ENCODE results near the gene PARD6A. TPM values are rescaled to one million over a fixed set of nuclear protein-coding genes. Genes with fewer than 3 reads are reported as not detected.
A peak's percentile ranks its signal among the peaks of the same experiment; 100 is the strongest.

The PARD6A gene
- total RNA-seq, 2 experiments from 2014 or later = 4.5 to 4.7 TPM

GRCh38 chr16:67648764-67649407, 11.9 kb upstream of the PARD6A start:
- ATAC-seq (ENCODE audit: poor library complexity) (no peak), DNase-seq (peak in 1 of 14 experiments; percentile 27)
- ChIA-PET CTCF (interaction anchor here (0.8 to 1.5 kb wide), 2 partner anchors 65 to 128 kb away, joined by 3 to 4 read pairs; no protein-coding TSS in a partner anchor), POLR2A (interaction anchor here (5.8 kb wide), 1 partner anchor 10 kb away, joined by 74 read pairs; the partner anchor contains the start of gene ACD)
- H3K27me3 ChIP-seq (ENCODE audit: control insufficient read depth in 1 of 2, insufficient read depth in 2 of 2, low read length in 2 of 2) = no peaks in the 10 kb centered on the region
- H3K27ac ChIP-seq (ENCODE audit: low read depth in 1 of 2, low read length in 2 of 2) = no peak overlapping the region
- no peaks in the 10 kb centered on the region for H3K9me3 ChIP-seq (ENCODE audit: control insufficient read depth in 1 of 2, insufficient read depth in 1 of 2, low read length in 2 of 2)
- Mint-ChIP-seq H3K27ac (no peak overlapping the region), H3K4me1 (ENCODE audit: low read depth) (peaks cover 12% of the 10 kb centered on the region), H3K36me3 (ENCODE audit: low read depth) (peaks cover 56% of the 10 kb centered on the region), H3K4me3 (peak overlapping the region; percentile 38), H3K27me3 (no peaks in the 10 kb centered on the region), H3K9me3 (no peaks in the 10 kb centered on the region)
- no peak overlapping the region for H3K4me3 ChIP-seq (ENCODE audit: low read length)
- peaks cover 63% of the 10 kb centered on the region for H3K36me3 ChIP-seq (ENCODE audit: insufficient read depth, low read length)
- peaks cover 39% of the 10 kb centered on the region for H3K4me1 ChIP-seq (ENCODE audit: insufficient read depth, low read length)
- no peak for TF ChIP-seq CTCF (IDR thresholded peaks at IDR 0.05)
- intact Hi-C loops (cut with DNase I, micrococcal nuclease) = no loop called here

DNA sequence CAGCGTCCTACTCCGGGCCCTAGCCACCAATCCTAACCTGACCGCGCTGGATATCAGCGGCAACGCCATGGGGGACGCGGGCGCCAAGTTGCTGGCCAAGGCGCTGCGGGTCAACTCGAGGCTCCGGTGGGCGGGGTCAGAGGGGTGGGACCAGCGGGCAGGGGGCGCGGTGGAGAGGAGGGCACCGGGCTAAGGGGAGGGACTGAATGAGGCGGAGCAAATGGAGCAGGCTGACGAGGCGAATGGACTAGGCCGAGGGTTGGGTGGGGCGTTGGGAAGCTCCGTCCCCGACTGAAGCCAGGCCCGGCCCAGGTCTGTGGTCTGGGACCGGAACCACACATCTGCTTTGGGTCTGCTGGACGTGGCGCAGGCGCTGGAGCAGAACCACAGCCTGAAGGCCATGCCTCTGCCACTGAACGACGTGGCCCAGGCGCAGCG, 11.2 kb upstream of the PARD6A start:
- H3K4me1 ChIP-seq (ENCODE audit: insufficient read depth, low read length) = peaks cover 33% of the 10 kb centered on the region
- peaks cover 12% of the 10 kb centered on the region for H3K4me1 Mint-ChIP-seq (ENCODE audit: low read depth)
- CTCF ChIA-PET = interaction anchor here (0.8 to 1.5 kb wide), 2 partner anchors 66 to 128 kb away, joined by 3 to 4 read pairs; no protein-coding TSS in a partner anchor
- H3K27ac Mint-ChIP-seq = no peak overlapping the region
- no peaks in the 10 kb centered on the region for H3K9me3 Mint-ChIP-seq
- no peaks in the 10 kb centered on the region for H3K9me3 ChIP-seq (ENCODE audit: control insufficient read depth in 1 of 2, insufficient read depth in 1 of 2, low read length in 2 of 2)
- no peak overlapping the region for H3K4me3 ChIP-seq (ENCODE audit: low read length)
- H3K27me3 ChIP-seq (ENCODE audit: control insufficient read depth in 1 of 2, insufficient read depth in 2 of 2, low read length in 2 of 2) = no peaks in the 10 kb centered on the region
- H3K4me3 Mint-ChIP-seq = no peak overlapping the region
- POLR2A ChIA-PET = interaction anchor here (5.8 kb wide), 1 partner anchor 9 kb away, joined by 74 read pairs; the partner anchor contains the start of gene ACD
- H3K27ac ChIP-seq (ENCODE audit: low read depth in 1 of 2, low read length in 2 of 2) = no peak overlapping the region
- DNase-seq = peak in 1 of 14 experiments; percentile 25
- intact Hi-C loops (cut with DNase I, micrococcal nuclease) = no loop called here
- H3K27me3 Mint-ChIP-seq = no peaks in the 10 kb centered on the region
- H3K36me3 Mint-ChIP-seq (ENCODE audit: low read depth) = peaks cover 60% of the 10 kb centered on the region
- ATAC-seq (ENCODE audit: poor library complexity) = no peak
- TF ChIP-seq CTCF (IDR thresholded peaks at IDR 0.05) = no peak
- H3K36me3 ChIP-seq (ENCODE audit: insufficient read depth, low read length) = peaks cover 70% of the 10 kb centered on the region

DNA sequence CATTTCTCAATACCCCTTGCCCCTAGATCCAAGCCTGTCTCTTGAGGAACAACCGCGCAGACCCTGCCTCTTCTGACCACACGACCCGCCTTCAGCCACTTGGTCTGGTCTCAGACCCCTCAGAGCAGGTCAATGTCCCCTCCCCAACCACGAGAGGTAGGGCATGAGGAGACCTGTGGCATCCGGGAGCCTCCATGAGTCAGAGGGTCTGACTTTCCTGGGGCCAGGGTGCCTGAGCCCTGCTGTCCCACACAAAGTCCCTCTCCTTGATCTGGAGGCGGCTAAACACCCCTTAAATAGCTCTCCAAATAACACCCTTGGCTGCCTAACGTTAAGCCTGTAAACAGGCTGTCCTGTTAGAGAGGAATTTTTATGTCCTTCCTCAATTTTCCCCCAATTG, 10.7 kb upstream of the PARD6A start:
- Histone ChIP-seq H3K27ac (ENCODE audit: low read depth in 1 of 2, low read length in 2 of 2) (no peak overlapping the region), H3K9me3 (ENCODE audit: control insufficient read depth in 1 of 2, insufficient read depth in 1 of 2, low read length in 2 of 2) (no peaks in the 10 kb centered on the region), H3K4me1 (ENCODE audit: insufficient read depth, low read length) (peaks cover 31% of the 10 kb centered on the region), H3K27me3 (ENCODE audit: control insufficient read depth in 1 of 2, insufficient read depth in 2 of 2, low read length in 2 of 2) (no peaks in the 10 kb centered on the region), H3K4me3 (ENCODE audit: low read length) (no peak overlapping the region), H3K36me3 (ENCODE audit: insufficient read depth, low read length) (peaks cover 75% of the 10 kb centered on the region)
- Mint-ChIP-seq H3K9me3 (no peaks in the 10 kb centered on the region), H3K27me3 (no peaks in the 10 kb centered on the region), H3K27ac (peak overlapping the region; percentile 71), H3K36me3 (ENCODE audit: low read depth) (peaks cover 65% of the 10 kb centered on the region), H3K4me3 (peak overlapping the region; percentile 66), H3K4me1 (ENCODE audit: low read depth) (peaks cover 12% of the 10 kb centered on the region)
- intact Hi-C loops (cut with DNase I, micrococcal nuclease) = no loop called here
- POLR2A ChIA-PET = no interaction called here
- ATAC-seq (ENCODE audit: poor library complexity) (no peak), DNase-seq (no peak)
- TF ChIP-seq CTCF (IDR thresholded peaks at IDR 0.05) = no peak
- CTCF ChIA-PET = interaction anchor here (0.6 kb wide), 1 partner anchor 28 kb away, joined by 3 read pairs; no protein-coding TSS in a partner anchor

Data from CD4-positive, alpha-beta T cell (primary cell).